ENCODE data around the gene LRIT3.
"Not testable (repeated sequence)": the region's sequence is repeated elsewhere in the genome, so short reads cannot be mapped to it uniquely, and the experiment has no call there.

LRIT3 gene

GRCh38 chr4:109836985-109837384 lies 10.9 kb upstream of the LRIT3 start:
- CTCF ChIA-PET = no interaction called here
- no peak for DNase-seq (ENCODE audit: extremely low spot score)
- POLR2A ChIA-PET = no interaction called here
- TF ChIP-seq ELF4 (IDR thresholded peaks at IDR 0.05) = no peak
- TF ChIP-seq ZNF384 (IDR thresholded peaks at IDR 0.05) = no peak

- POLR2A ChIA-PET = no interaction called here
- DNase-seq (ENCODE audit: extremely low spot score) = no peak
- TF ChIP-seq L3MBTL2 (conservative IDR thresholded peaks at IDR 0.05) = no peak
- CTCF ChIA-PET = no interaction called here
These were observed 1.4 kb upstream of the LRIT3 start for GRCh38 chr4:109846395-109847098.

- TF ChIP-seq NFRKB (IDR thresholded peaks at IDR 0.05) (no peak), ARNT (IDR thresholded peaks at IDR 0.05) (no peak), FOXM1 (IDR thresholded peaks at IDR 0.05; ENCODE audit: borderline replicate concordance) (no peak), LEF1 (IDR thresholded peaks at IDR 0.05; ENCODE audit: borderline replicate concordance) (no peak), L3MBTL2 (conservative IDR thresholded peaks at IDR 0.05) (no peak), PKNOX1 (IDR thresholded peaks at IDR 0.05) (no peak), FOXK2 (IDR thresholded peaks at IDR 0.05) (no peak), HDGF (IDR thresholded peaks at IDR 0.05; ENCODE audit: borderline replicate concordance) (no peak), ZNF384 (IDR thresholded peaks at IDR 0.05) (no peak), SUZ12 (IDR thresholded peaks at IDR 0.05) (no peak), BHLHE40 (IDR thresholded peaks at IDR 0.05; ENCODE audit: borderline replicate concordance) (no peak), SP1 (IDR thresholded peaks at IDR 0.05) (no peak), FOXA1 (IDR thresholded peaks at IDR 0.05) (no peak), CTBP1 (IDR thresholded peaks at IDR 0.05; ENCODE audit: borderline replicate concordance) (no peak), ELF4 (IDR thresholded peaks at IDR 0.05) (no peak), TARDBP (IDR thresholded peaks at IDR 0.05) (no peak)
- POLR2A ChIA-PET = no interaction called here
- CTCF ChIA-PET = no interaction called here
- no peak for DNase-seq (ENCODE audit: extremely low spot score)
These were observed 594 bp downstream of the LRIT3 start for GRCh38 chr4:109848501-109848900.

DNA sequence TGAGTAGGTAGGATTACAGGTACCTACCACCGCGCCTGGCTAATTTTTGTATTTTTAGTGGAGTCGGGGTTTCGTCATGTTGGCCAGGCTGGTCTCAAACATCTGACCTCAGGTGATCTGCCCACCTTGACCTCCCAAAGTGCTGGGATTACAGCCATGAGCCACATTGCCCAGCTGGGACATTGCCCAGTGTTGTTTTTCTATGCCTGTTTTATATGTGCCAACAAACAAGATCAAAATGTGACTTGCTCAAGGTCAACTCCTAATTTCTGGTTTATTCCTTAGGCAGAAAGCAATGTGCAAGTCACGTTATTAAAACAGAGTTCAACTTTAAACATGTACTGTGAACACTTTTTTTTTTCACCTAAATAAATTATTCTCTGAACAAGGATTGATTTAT lies 2.7 kb downstream of the LRIT3 start:
- no peak for TF ChIP-seq ZNF384 (IDR thresholded peaks at IDR 0.05)
- no peak for TF ChIP-seq LEF1 (IDR thresholded peaks at IDR 0.05; ENCODE audit: borderline replicate concordance)
- no peak for TF ChIP-seq SP1 (IDR thresholded peaks at IDR 0.05)
- no peak for TF ChIP-seq FOXK2 (IDR thresholded peaks at IDR 0.05)
- TF ChIP-seq ELF4 (IDR thresholded peaks at IDR 0.05) = no peak
- no peak for TF ChIP-seq TARDBP (IDR thresholded peaks at IDR 0.05)
- no peak for DNase-seq (ENCODE audit: extremely low spot score)
- POLR2A ChIA-PET = no interaction called here
- CTCF ChIA-PET = no interaction called here

- CTCF ChIA-PET; POLR2A ChIA-PET; DNase-seq (ENCODE audit: extremely low spot score): not testable (repeated sequence)
These were observed 11.8 kb downstream of the LRIT3 start for GRCh38 chr4:109859426-109860300.

DNA sequence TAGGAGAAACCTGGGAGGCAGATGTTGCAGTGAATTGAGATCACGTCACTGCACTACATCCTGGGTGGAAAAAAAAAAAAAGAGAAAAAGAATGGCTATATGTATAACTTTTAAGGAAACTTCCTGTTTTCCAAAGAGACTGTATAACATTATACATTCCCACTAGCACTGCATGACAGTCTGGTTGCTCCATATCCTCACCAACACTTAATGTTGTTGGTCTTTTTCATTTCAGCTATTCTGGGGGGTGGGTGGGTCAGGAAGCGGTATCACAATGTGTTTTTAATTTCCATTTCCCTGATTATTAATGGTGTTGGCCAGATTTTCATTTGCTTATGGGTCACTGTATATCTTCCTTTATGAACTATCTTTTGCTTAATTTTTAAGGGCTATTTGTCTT lies 13.4 kb downstream of the LRIT3 start:
- DNase-seq (ENCODE audit: extremely low spot score) = no peak
- POLR2A ChIA-PET = no interaction called here
- CTCF ChIA-PET = no interaction called here
- TF ChIP-seq HDGF (IDR thresholded peaks at IDR 0.05; ENCODE audit: borderline replicate concordance) = no peak
- TF ChIP-seq SP1 (IDR thresholded peaks at IDR 0.05) = no peak
- no peak for TF ChIP-seq ELF4 (IDR thresholded peaks at IDR 0.05)
- no peak for TF ChIP-seq FOXA1 (IDR thresholded peaks at IDR 0.05)
- TF ChIP-seq NFRKB (IDR thresholded peaks at IDR 0.05) = no peak
- no peak for TF ChIP-seq ZNF384 (IDR thresholded peaks at IDR 0.05)
- TF ChIP-seq FOXK2 (IDR thresholded peaks at IDR 0.05) = no peak
- TF ChIP-seq TARDBP (IDR thresholded peaks at IDR 0.05) = no peak
- TF ChIP-seq FOXM1 (IDR thresholded peaks at IDR 0.05; ENCODE audit: borderline replicate concordance) = no peak
- no peak for TF ChIP-seq PKNOX1 (IDR thresholded peaks at IDR 0.05)
- TF ChIP-seq ARNT (IDR thresholded peaks at IDR 0.05) = no peak
- TF ChIP-seq L3MBTL2 (conservative IDR thresholded peaks at IDR 0.05) = no peak
- TF ChIP-seq CTBP1 (IDR thresholded peaks at IDR 0.05; ENCODE audit: borderline replicate concordance) = no peak
- TF ChIP-seq SUZ12 (IDR thresholded peaks at IDR 0.05) = no peak

- no peak for DNase-seq (ENCODE audit: extremely low spot score)
- ChIA-PET POLR2A (no interaction called here), CTCF (no interaction called here)
- TF ChIP-seq PKNOX1 (IDR thresholded peaks at IDR 0.05) (no peak), CTBP1 (IDR thresholded peaks at IDR 0.05; ENCODE audit: borderline replicate concordance) (no peak), SP1 (IDR thresholded peaks at IDR 0.05) (no peak), LEF1 (IDR thresholded peaks at IDR 0.05; ENCODE audit: borderline replicate concordance) (no peak), ZNF384 (IDR thresholded peaks at IDR 0.05) (no peak), ELF4 (IDR thresholded peaks at IDR 0.05) (no peak), ARNT (IDR thresholded peaks at IDR 0.05) (no peak), BHLHE40 (IDR thresholded peaks at IDR 0.05; ENCODE audit: borderline replicate concordance) (no peak), TARDBP (IDR thresholded peaks at IDR 0.05) (no peak), L3MBTL2 (conservative IDR thresholded peaks at IDR 0.05) (no peak), FOXM1 (IDR thresholded peaks at IDR 0.05; ENCODE audit: borderline replicate concordance) (no peak), HDGF (IDR thresholded peaks at IDR 0.05; ENCODE audit: borderline replicate concordance) (no peak), NFRKB (IDR thresholded peaks at IDR 0.05) (no peak), SUZ12 (IDR thresholded peaks at IDR 0.05) (no peak), FOXK2 (IDR thresholded peaks at IDR 0.05) (no peak), FOXA1 (IDR thresholded peaks at IDR 0.05) (no peak)
These were observed 14.1 kb downstream of the LRIT3 start for GRCh38 chr4:109861916-109862511.
